GM19351 (cell line): ENCODE measurements around the gene TPT1.
A peak's percentile ranks its signal among the peaks of the same experiment; 100 is the strongest.
"Not testable (repeated sequence)": the region's sequence is repeated elsewhere in the genome, so short reads cannot be mapped to it uniquely, and the experiment has no call there.

ENCODE experiments used
- ATAC-seq: cut with Tn5 transposase; IDR thresholded peaks from one replicate; pipeline ENCODE4 v1.9.1; 2021; ENCODE audit warnings: mild to moderate bottlenecking, moderate library complexity; ENCODE audit not compliant: unreplicated experiment

TPT1 gene

GRCh38 chr13:45303866-45304265 is 37.1 kb downstream of the TPT1 start:
- no peak for ATAC-seq

- ATAC-seq = no peak
These were observed 38.0 kb downstream of the TPT1 start for GRCh38 chr13:45303026-45303425.

GRCh38 chr13:45302507-45302906 is 38.5 kb downstream of the TPT1 start:
- no peak for ATAC-seq

GRCh38 chr13:45301263-45301662 is 39.7 kb downstream of the TPT1 start:
- ATAC-seq = no peak

GRCh38 chr13:45300190-45300985 is 40.6 kb downstream of the TPT1 start:
- ATAC-seq = no peak

GRCh38 chr13:45299194-45299593 is 41.8 kb downstream of the TPT1 start:
- no peak for ATAC-seq

- not testable (repeated sequence) for ATAC-seq
These were observed 42.4 kb downstream of the TPT1 start for GRCh38 chr13:45298550-45298949.

- no peak for ATAC-seq
These were observed 42.8 kb downstream of the TPT1 start for GRCh38 chr13:45298206-45298505.

- ATAC-seq = peak; percentile 64
These were observed 43.4 kb downstream of the TPT1 start for GRCh38 chr13:45297456-45298205.

GRCh38 chr13:45296259-45296658 is 44.7 kb downstream of the TPT1 start:
- ATAC-seq = no peak

- no peak for ATAC-seq
These were observed 45.4 kb downstream of the TPT1 start for GRCh38 chr13:45295536-45295935.

GRCh38 chr13:45292176-45292575 is 48.8 kb downstream of the TPT1 start:
- ATAC-seq = no peak

- ATAC-seq = no peak
These were observed 50.9 kb downstream of the TPT1 start for GRCh38 chr13:45289936-45290563.
